Stimulated activated CD4-positive, alpha-beta T cell treated with anti-CD3 and anti-CD28 coated beads, Interleukin-4, amount 100 ng/mL, for 1 hour (primary cell): ENCODE data around the gene KRTAP10-4.
"Not testable (repeated sequence)": the region's sequence is repeated elsewhere in the genome, so short reads cannot be mapped to it uniquely, and the experiment has no call there.

Source experiments
- DNase-seq: peaks from one replicate; pipeline ENCODE4 v3.0.0-alpha.2; 2020

Gene KRTAP10-4

GRCh38 chr21:44558329-44558675 is 15.2 kb upstream of the KRTAP10-4 start:
- not testable (repeated sequence) for DNase-seq

GRCh38 chr21:44558695-44559094 is 14.8 kb upstream of the KRTAP10-4 start, which contains the start of gene KRTAP10-3:
KRTAP10-3 (minus strand) TSS chr21:44558795; CDS start chr21:44558715, 80 bp downstream.
- no peak for DNase-seq

GRCh38 chr21:44564099-44564498 is 9.4 kb upstream of the KRTAP10-4 start:
- no peak for DNase-seq

- no peak for DNase-seq
Observed at GRCh38 chr21:44564886-44565598, 8.5 kb upstream of the KRTAP10-4 start.

GRCh38 chr21:44566403-44566802 is 7.1 kb upstream of the KRTAP10-4 start:
- no peak for DNase-seq

GRCh38 chr21:44567481-44568171 is 5.9 kb upstream of the KRTAP10-4 start:
- no peak for DNase-seq

GRCh38 chr21:44568261-44568660 is 5.3 kb upstream of the KRTAP10-4 start:
- no peak for DNase-seq

- no peak for DNase-seq
Observed at GRCh38 chr21:44568667-44569556, 4.6 kb upstream of the KRTAP10-4 start.

GRCh38 chr21:44569861-44570517 is 3.5 kb upstream of the KRTAP10-4 start:
- no peak for DNase-seq

- no peak for DNase-seq
Observed at GRCh38 chr21:44571296-44571695, 2.2 kb upstream of the KRTAP10-4 start.

- no peak for DNase-seq
Observed at GRCh38 chr21:44571844-44572782, 1.4 kb upstream of the KRTAP10-4 start.

GRCh38 chr21:44572959-44573583 is 458 bp upstream of the KRTAP10-4 start:
- DNase-seq, result no peak

- no peak for DNase-seq
Observed at GRCh38 chr21:44574457-44575306, 1.2 kb downstream of the KRTAP10-4 start.

GRCh38 chr21:44575307-44576024 is 1.9 kb downstream of the KRTAP10-4 start:
- DNase-seq, result no peak

GRCh38 chr21:44576025-44576420 is 2.5 kb downstream of the KRTAP10-4 start:
- DNase-seq, result no peak

GRCh38 chr21:44578371-44579055 is 5.0 kb downstream of the KRTAP10-4 start:
- no peak for DNase-seq

GRCh38 chr21:44579056-44579832 is 5.7 kb downstream of the KRTAP10-4 start:
- no peak for DNase-seq

- DNase-seq, result no peak
Observed at GRCh38 chr21:44579833-44580144, 6.3 kb downstream of the KRTAP10-4 start.
